Measurements from ENCODE around the gene PDLIM4.

Gene PDLIM4

GRCh38 chr5:132293066-132293991 lies 35.8 kb downstream of the PDLIM4 start:
- DNase-seq: peak; percentile 95

- DNase-seq: peak; percentile 87
Observed at GRCh38 chr5:132293992-132294727, 36.7 kb downstream of the PDLIM4 start, which contains the start of gene SLC22A4. Gene SLC22A4 (plus strand): TSS chr5:132294394. CDS start chr5:132294617, 223 bp downstream.

- peak; percentile 90 for DNase-seq
Observed at GRCh38 chr5:132294728-132295504, 37.4 kb downstream of the PDLIM4 start.

GRCh38 chr5:132295505-132296411 lies 38.3 kb downstream of the PDLIM4 start:
- DNase-seq: no peak

GRCh38 chr5:132296412-132297016 lies 39.0 kb downstream of the PDLIM4 start:
- no peak for DNase-seq

- no peak for DNase-seq
Observed at GRCh38 chr5:132297211-132297940, 39.9 kb downstream of the PDLIM4 start.

- no peak for DNase-seq
Observed at GRCh38 chr5:132298298-132299212, 41.1 kb downstream of the PDLIM4 start.

GRCh38 chr5:132299917-132300316 lies 42.4 kb downstream of the PDLIM4 start:
- DNase-seq: no peak

GRCh38 chr5:132300577-132301343 lies 43.3 kb downstream of the PDLIM4 start:
- peak; percentile 72 for DNase-seq

- DNase-seq: peak; percentile 59
Observed at GRCh38 chr5:132301344-132302271, 44.1 kb downstream of the PDLIM4 start.

GRCh38 chr5:132302413-132302812 lies 44.9 kb downstream of the PDLIM4 start:
- no peak for DNase-seq

GRCh38 chr5:132303589-132303988 lies 46.1 kb downstream of the PDLIM4 start:
- no peak for DNase-seq

GRCh38 chr5:132305420-132305819 lies 47.9 kb downstream of the PDLIM4 start:
- no peak for DNase-seq

- no peak for DNase-seq
Observed at GRCh38 chr5:132308701-132309100, 51.2 kb downstream of the PDLIM4 start.

- no peak for DNase-seq
Observed at GRCh38 chr5:132309679-132310078, 52.2 kb downstream of the PDLIM4 start.

- no peak for DNase-seq
Observed at GRCh38 chr5:132310141-132310834, 52.8 kb downstream of the PDLIM4 start.

- DNase-seq: no peak
Observed at GRCh38 chr5:132313366-132313765, 55.9 kb downstream of the PDLIM4 start.

All from hematopoietic multipotent progenitor cell treated with erythropoietin and hydrocortisone succinate and interleukin-3 and kit ligand, for 6 days (in vitro differentiated cells).